B cell (primary cell): Measurements from ENCODE around the gene VTI1A. TPM values are rescaled to one million over a fixed set of nuclear protein-coding genes. Genes with fewer than 3 reads are reported as not detected.

Experiments
- ATAC-seq: fragments of 200-7000 bp; cut with Tn5 transposase; one replicate; pipeline ENCODE4 v1.10.0; 2021; ENCODE audit warnings: low read depth, mild to moderate bottlenecking, moderate number of reproducible peaks, moderate library complexity
- CTCF ChIA-PET: fragments of 350-600 bp; sonication (Branson Sonifier 250); formaldehyde crosslinking; loops from one replicate; lab custom pipeline; 2021; ENCODE audit warnings: antibody characterized with exemption, inconsistent platforms; lab: Charles Lee
- POLR2A ChIA-PET: fragments of 350-600 bp; sonication (Branson Sonifier 250); formaldehyde crosslinking; loops from one replicate; lab custom pipeline; 2021; ENCODE audit warnings: antibody characterized with exemption; lab: Charles Lee
- DNase-seq: peaks from one replicate; pipeline ENCODE4 v3.0.0; 2013
- H2AFZ ChIP-seq: 2 replicates; pipeline ENCODE4 v1.6.1; 2012; ENCODE audit warnings: mild to moderate bottlenecking, low read depth, low read length; ENCODE audit not compliant: insufficient read depth, poor library complexity, severe bottlenecking
- H3K27ac ChIP-seq, 2 donors: 1 replicate in 1 of 2; 2 replicates in 1 of 2; pipeline ENCODE4 v1.5.1; 2012 to 2013; ENCODE audit warnings: low read length in 2 of 2, mild to moderate bottlenecking in 2 of 2, moderate library complexity in 1 of 2
- H3K27me3 ChIP-seq, 4 experiments: fragments of 200-600 bp in 1 of 4; sonication (generic) in 1 of 4; replicated peaks in 1 of 4; 1 replicate in 2 of 4; 2 replicates in 2 of 4; pipeline versions ENCODE4 v1.6.1 to v1.7.0; 2013 to 2016; ENCODE audit warnings: low read length in 3 of 4, mild to moderate bottlenecking in 2 of 4, mixed read lengths in 1 of 4, moderate library complexity in 1 of 4; ENCODE audit not compliant: insufficient read depth in 4 of 4, control insufficient read depth in 3 of 4; ENCODE audit errors: control extremely low read depth in 1 of 4
- H3K36me3 ChIP-seq, 2 experiments: replicated peaks in 1 of 2; 1 replicate in 1 of 2; 2 replicates in 1 of 2; pipeline versions ENCODE4 v1.6.1 to v1.7.1; 2013; ENCODE audit warnings: low read length in 1 of 2; ENCODE audit not compliant: insufficient read depth in 2 of 2, control insufficient read depth in 1 of 2; ENCODE audit errors: control extremely low read depth in 1 of 2, extremely low read depth in 1 of 2
- H3K4me1 ChIP-seq, 2 donors: fragments of 200-600 bp in 1 of 2; sonication (generic) in 1 of 2; 1 replicate in 1 of 2; 2 replicates in 1 of 2; pipeline versions ENCODE4 v1.5.1 to v1.6.1; 2013 to 2017; ENCODE audit warnings: low read length in 2 of 2; ENCODE audit not compliant: control insufficient read depth in 2 of 2, insufficient read depth in 2 of 2
- H3K4me2 ChIP-seq: replicated peaks from 2 replicates; pipeline ENCODE3; 2012; ENCODE audit warnings: mild to moderate bottlenecking, low read depth, low read length; ENCODE audit not compliant: poor library complexity, severe bottlenecking
- H3K4me3 ChIP-seq, 5 experiments: fragments of 200-600 bp in 1 of 5; sonication (generic) in 1 of 5; 1 replicate in 3 of 5; 2 replicates in 2 of 5; pipeline versions ENCODE4 v1.5.1 to v1.7.0; 2011 to 2016; ENCODE audit warnings: low read length in 4 of 5, mild to moderate bottlenecking in 4 of 5, low read depth in 2 of 5, control low read depth in 1 of 5, moderate library complexity in 1 of 5; ENCODE audit not compliant: insufficient read depth in 1 of 5; ENCODE audit errors: control extremely low read depth in 1 of 5, extremely low read depth in 1 of 5
- H3K79me2 ChIP-seq: fragments of 200-600 bp; sonication (generic); one replicate; pipeline ENCODE4 v1.6.0; 2016; ENCODE audit warnings: low read length; ENCODE audit not compliant: control insufficient read depth, insufficient read depth
- H3K9ac ChIP-seq: fragments of 200-600 bp; sonication (generic); 2 replicates; pipeline ENCODE4 v1.6.1; 2017; ENCODE audit warnings: mild to moderate bottlenecking, low read length, moderate library complexity
- H3K9me3 ChIP-seq, 3 donors: one replicate each; pipeline versions ENCODE4 v1.6.1 to v1.7.1; 2013; ENCODE audit warnings: low read length in 2 of 3; ENCODE audit not compliant: control insufficient read depth in 2 of 3, insufficient read depth in 1 of 3; ENCODE audit errors: control extremely low read depth in 1 of 3
- H4K20me1 ChIP-seq: 2 replicates; pipeline ENCODE4 v1.6.0; 2012; ENCODE audit warnings: mild to moderate bottlenecking, low read length; ENCODE audit not compliant: insufficient read depth, control insufficient read depth, poor library complexity, severe bottlenecking
- H3K27ac Mint-ChIP-seq: one replicate; pipeline ENCODE4 v1.8.0; 2021; ENCODE audit warnings: mixed read lengths
- H3K27me3 Mint-ChIP-seq: one replicate; pipeline ENCODE4 v1.8.0; 2021; ENCODE audit warnings: mixed read lengths
- H3K4me1 Mint-ChIP-seq: one replicate; pipeline ENCODE4 v1.8.0; 2021; ENCODE audit warnings: mixed read lengths
- H3K4me3 Mint-ChIP-seq: one replicate; pipeline ENCODE4 v1.8.0; 2021; ENCODE audit warnings: mixed read lengths
- H3K9me3 Mint-ChIP-seq: one replicate; pipeline ENCODE4 v1.8.0; 2022; ENCODE audit warnings: mixed read lengths; ENCODE audit not compliant: insufficient read depth
- CTCF ChIP-seq: fragments of 200-600 bp; IDR thresholded peaks from one replicate; pipeline ENCODE4 v1.8.0; 2022; ENCODE audit warnings: antibody characterized with exemption, mild to moderate bottlenecking
- EZH2 ChIP-seq: IDR thresholded peaks from 2 replicates; pipeline ENCODE4 v1.6.1; 2012; ENCODE audit warnings: borderline replicate concordance, low read depth, mild to moderate bottlenecking, moderate library complexity, low read length; ENCODE audit not compliant: insufficient read depth, poor library complexity, severe bottlenecking
- WGBS: methylation state at CpG from one replicate; pipeline ENCODE4 v1.1.5; 2013; ENCODE audit warnings: missing lambda C conversion rate; ENCODE audit not compliant: insufficient coverage; 5-methylcytosine and 5-hydroxymethylcytosine counted together
- intact Hi-C: fragments of 100-400 bp; cut with micrococcal nuclease; formaldehyde crosslinking; loops from one replicate; pipeline ENCODE4 v1.10.0; 2022
- polyA plus RNA-seq: library from polyadenylated mRNA; depleted of rRNA; stranded (reverse); fragments of >200 nt; gene quantifications from 2 replicates; pipeline ENCODE4 v1.2.3, GENCODE V29; 2012
- total RNA-seq, 2 donors: library from RNA; stranded (reverse); fragments of 120-200 nt in 1 of 2; gene quantifications; 1 replicate in 1 of 2; 2 replicates in 1 of 2; pipeline versions ENCODE4 v1.2.3 to v1.2.4, GENCODE V29; 2013 to 2022

VTI1A gene
- total and polyA plus RNA-seq, 2 donors (not counting 1 experiment from before 2014, with no cell fraction given): 20.0 to 84.1 TPM

GRCh38 chr10:112834751-112835181 lies 387.8 kb downstream of the VTI1A start:
- no peaks in the 10 kb centered on the region for H3K27me3 Mint-ChIP-seq
- no peak overlapping the region for H2AFZ ChIP-seq
- H3K27me3 ChIP-seq: no peaks in the 10 kb centered on the region
- ATAC-seq (no peak), DNase-seq (no peak)
- H3K79me2 ChIP-seq: no peaks in the 10 kb centered on the region
- peaks cover 0 to 14% (median 2%) of the 10 kb centered on the region in 3 donors for H3K9me3 ChIP-seq
- H3K4me1 Mint-ChIP-seq: no peaks in the 10 kb centered on the region
- ChIA-PET CTCF (no interaction called here), POLR2A (no interaction called here)
- H3K4me1 ChIP-seq: no peaks in the 10 kb centered on the region
- H3K4me2 ChIP-seq: no peak overlapping the region
- no peaks in the 10 kb centered on the region for H4K20me1 ChIP-seq
- TF ChIP-seq EZH2 (no peak), CTCF (no peak)
- no peak overlapping the region for H3K9ac ChIP-seq
- no peak overlapping the region for H3K27ac ChIP-seq
- H3K9me3 Mint-ChIP-seq: no peaks in the 10 kb centered on the region
- no peak overlapping the region for H3K4me3 Mint-ChIP-seq
- no peaks in the 10 kb centered on the region for H3K36me3 ChIP-seq
- 48% methylated on average over 8 of the region's 8 CpGs for WGBS
- H3K4me3 ChIP-seq: no peak overlapping the region
- intact Hi-C loops: no loop called here
- no peak overlapping the region for H3K27ac Mint-ChIP-seq

- no peaks in the 10 kb centered on the region for H3K4me1 Mint-ChIP-seq
- POLR2A ChIA-PET: no interaction called here
Measured at GRCh38 chr10:112835217-112835715, 388.3 kb downstream of the VTI1A start.

More at GRCh38 chr10:112835217-112835715, 388.3 kb downstream of the VTI1A start:
- Mint-ChIP-seq H3K4me3 (no peak overlapping the region), H3K9me3 (no peaks in the 10 kb centered on the region), H3K27ac (no peak overlapping the region), H3K27me3 (no peaks in the 10 kb centered on the region)
- Histone ChIP-seq H4K20me1 (no peaks in the 10 kb centered on the region), H3K9ac (no peak overlapping the region), H3K27me3 (no peaks in the 10 kb centered on the region), H3K4me2 (no peak overlapping the region), H3K36me3 (no peaks in the 10 kb centered on the region), H2AFZ (no peak overlapping the region), H3K4me1 (no peaks in the 10 kb centered on the region), H3K9me3 (peaks cover 0 to 19% (median 2%) of the 10 kb centered on the region in 3 donors), H3K4me3 (no peak overlapping the region), H3K79me2 (no peaks in the 10 kb centered on the region), H3K27ac (no peak overlapping the region)
- 97% methylated on average over 9 of the region's 11 CpGs for WGBS
- CTCF ChIA-PET: no interaction called here
- intact Hi-C loops: no loop called here
- ATAC-seq: no peak
- TF ChIP-seq EZH2 (no peak), CTCF (no peak)
- no peak for DNase-seq
